COLO668 (cell line): Measurements from ENCODE around the gene SRRM4.
A peak's percentile ranks its signal among the peaks of the same experiment; 100 is the strongest.
"Not testable (repeated sequence)": the region's sequence is repeated elsewhere in the genome, so short reads cannot be mapped to it uniquely, and the experiment has no call there.

ENCODE experiments used
- DNase-seq: peaks from one replicate; lab custom pipeline; 2025; ENCODE audit not compliant: unreplicated experiment; lab: John Stamatoyannopoulos, UW

Gene SRRM4

GRCh38 chr12:118981285-118982211, at the start of gene SRRM4:
Gene SRRM4, plus strand, starts transcription at chr12:118981541. Its CDS starts 342 bp downstream, at chr12:118981883.
- peak; percentile 97 for DNase-seq

- no peak for DNase-seq
Measured at GRCh38 chr12:118946256-118946655, 35.1 kb upstream of the SRRM4 start.

- no peak for DNase-seq
Measured at GRCh38 chr12:118958520-118958919, 22.8 kb upstream of the SRRM4 start.

- no peak for DNase-seq
Measured at GRCh38 chr12:118959348-118959747, 22.0 kb upstream of the SRRM4 start.

GRCh38 chr12:118959985-118960560, 21.3 kb upstream of the SRRM4 start:
- DNase-seq, result no peak

GRCh38 chr12:118960865-118961264, 20.5 kb upstream of the SRRM4 start:
- DNase-seq, result no peak

- DNase-seq, result no peak
Measured at GRCh38 chr12:118964988-118965387, 16.4 kb upstream of the SRRM4 start.

GRCh38 chr12:118970856-118971255, 10.5 kb upstream of the SRRM4 start:
- DNase-seq, result no peak

- DNase-seq, result no peak
Measured at GRCh38 chr12:118972982-118973381, 8.4 kb upstream of the SRRM4 start.

GRCh38 chr12:118979763-118980406, 1.5 kb upstream of the SRRM4 start:
- DNase-seq, result peak; percentile 80

- DNase-seq, result peak; percentile 62
Measured at GRCh38 chr12:118980407-118981014, 830 bp upstream of the SRRM4 start.

- DNase-seq, result no peak
Measured at GRCh38 chr12:118982302-118982701, 961 bp downstream of the SRRM4 start.

- DNase-seq, result peak; percentile 22
Measured at GRCh38 chr12:118982984-118983761, 1.8 kb downstream of the SRRM4 start.

- peak; percentile 27 for DNase-seq
Measured at GRCh38 chr12:118984161-118984943, 3.0 kb downstream of the SRRM4 start.

GRCh38 chr12:118986050-118986449, 4.7 kb downstream of the SRRM4 start:
- DNase-seq, result no peak

GRCh38 chr12:118999107-118999506, 17.8 kb downstream of the SRRM4 start:
- DNase-seq, result peak; percentile 19

GRCh38 chr12:119005085-119005484, 23.7 kb downstream of the SRRM4 start:
- no peak for DNase-seq

- no peak for DNase-seq
Measured at GRCh38 chr12:119005913-119006312, 24.6 kb downstream of the SRRM4 start.

- no peak for DNase-seq
Measured at GRCh38 chr12:119006746-119007145, 25.4 kb downstream of the SRRM4 start.

- DNase-seq, result not testable (repeated sequence)
Measured at GRCh38 chr12:119008273-119008672, 26.9 kb downstream of the SRRM4 start.
